ENCODE measurements around the gene PTGR1.

Gene PTGR1

DNA sequence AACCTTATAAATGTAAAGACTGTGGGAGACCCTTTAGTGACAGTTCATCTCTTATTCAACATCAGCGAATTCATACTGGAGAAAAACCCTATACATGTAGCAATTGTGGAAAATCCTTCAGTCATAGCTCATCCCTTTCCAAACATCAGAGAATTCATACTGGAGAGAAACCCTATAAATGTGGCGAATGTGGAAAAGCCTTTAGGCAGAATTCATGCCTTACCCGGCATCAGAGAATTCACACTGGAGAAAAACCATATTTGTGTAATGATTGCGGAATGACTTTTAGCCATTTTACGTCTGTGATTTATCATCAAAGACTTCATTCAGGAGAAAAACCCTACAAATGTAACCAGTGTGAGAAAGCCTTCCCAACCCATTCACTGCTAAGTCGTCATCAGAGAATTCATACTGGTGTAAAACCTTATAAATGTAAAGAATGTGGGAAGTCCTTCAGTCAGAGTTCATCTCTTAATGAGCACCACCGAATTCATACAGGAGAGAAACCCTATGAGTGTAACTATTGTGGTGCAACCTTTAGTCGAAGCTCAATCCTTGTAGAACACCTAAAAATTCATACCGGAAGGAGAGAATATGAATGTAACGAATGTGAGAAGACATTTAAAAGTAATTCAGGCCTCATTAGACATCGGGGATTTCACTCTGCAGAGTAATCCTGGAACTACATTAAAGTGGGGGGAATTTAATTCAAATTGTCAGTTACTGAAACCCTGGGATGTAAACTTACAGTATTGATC, 56.8 kb downstream of the PTGR1 start:
- DNase-seq (ENCODE audit: low read depth in 2 of 3, low spot score in 2 of 3) = no peak

GRCh38 chr9:111533099-111533790, 66.2 kb downstream of the PTGR1 start:
- no peak for DNase-seq (ENCODE audit: low read depth in 2 of 3, low spot score in 2 of 3)

- DNase-seq (ENCODE audit: low read depth in 2 of 3, low spot score in 2 of 3) = no peak
Observed at GRCh38 chr9:111531716-111532115, 67.7 kb downstream of the PTGR1 start.

GRCh38 chr9:111529787-111530186, 69.7 kb downstream of the PTGR1 start:
- no peak for DNase-seq (ENCODE audit: low read depth in 2 of 3, low spot score in 2 of 3)

DNA sequence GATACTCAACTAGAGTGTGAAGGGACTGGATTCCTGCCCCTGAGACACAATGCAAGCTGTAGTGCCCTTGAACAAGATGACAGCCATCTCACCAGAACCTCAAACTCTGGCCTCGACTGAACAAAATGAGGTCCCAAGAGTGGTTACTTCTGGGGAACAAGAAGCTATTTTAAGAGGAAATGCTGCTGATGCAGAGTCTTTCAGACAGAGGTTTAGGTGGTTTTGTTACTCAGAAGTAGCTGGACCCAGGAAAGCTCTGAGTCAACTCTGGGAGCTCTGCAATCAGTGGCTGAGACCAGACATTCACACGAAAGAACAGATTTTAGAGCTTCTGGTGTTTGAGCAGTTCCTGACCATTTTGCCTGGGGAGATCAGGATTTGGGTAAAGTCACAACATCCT, 72.1 kb downstream of the PTGR1 start:
- no peak for DNase-seq (ENCODE audit: low read depth in 2 of 3, low spot score in 2 of 3)

DNA sequence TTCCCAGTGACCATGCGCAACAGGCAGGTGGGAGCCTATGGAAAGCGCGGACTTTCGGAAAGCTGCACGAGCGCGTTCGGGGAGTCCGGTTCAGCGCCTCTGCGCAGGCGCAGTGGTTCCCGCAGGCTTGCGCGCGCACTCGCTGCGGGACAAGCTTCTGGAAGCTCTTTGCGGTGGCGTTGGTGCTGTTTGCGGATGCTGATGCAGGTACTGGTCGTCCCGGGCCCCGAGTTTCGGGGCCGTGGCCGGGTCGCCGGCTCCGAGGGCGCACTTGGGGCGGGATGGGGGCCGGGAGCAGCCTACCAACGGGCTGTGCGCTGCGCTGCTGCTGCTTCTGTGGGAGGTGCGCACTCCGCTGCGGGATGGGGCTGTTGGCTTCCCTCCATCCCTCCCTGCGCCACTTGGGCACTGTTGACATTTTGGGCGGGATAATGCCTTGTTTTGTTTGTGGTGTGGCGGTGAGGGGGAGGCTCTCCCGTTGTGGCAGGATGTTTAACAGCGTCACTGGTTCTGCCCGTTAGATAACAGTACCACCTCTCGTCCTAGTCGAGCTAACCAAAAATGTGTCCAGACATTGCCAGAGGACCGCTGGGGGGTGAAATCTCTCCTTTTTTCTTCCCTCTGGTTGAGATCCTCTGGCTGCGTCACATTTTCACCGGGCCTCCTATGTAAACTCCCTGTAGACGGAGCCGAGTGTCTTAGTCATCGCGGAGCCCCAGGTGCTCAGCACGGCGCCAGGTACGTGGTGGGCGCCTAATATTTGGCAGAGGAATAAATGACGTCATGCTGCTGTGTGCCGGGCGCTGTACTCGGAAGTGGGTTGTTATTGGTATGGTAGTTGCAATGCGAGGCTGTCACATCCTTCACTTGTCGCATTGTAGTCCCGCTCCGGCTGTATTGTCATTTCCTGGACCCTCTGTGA, 74.1 kb downstream of the PTGR1 start, which contains the start of gene ZNF483:
Gene ZNF483 (plus strand): TSS at position 124 of the 922 bp plus-strand sequence. CDS start 2,217 bp downstream, outside the sequence.
- DNase-seq (ENCODE audit: low read depth in 2 of 3, low spot score in 2 of 3) = peak; percentile 31 to 44 (median 37)

- DNase-seq (ENCODE audit: low read depth in 2 of 3, low spot score in 2 of 3) = no peak
Observed at GRCh38 chr9:111524731-111525055, 74.8 kb downstream of the PTGR1 start.

- no peak for DNase-seq (ENCODE audit: low read depth in 2 of 3, low spot score in 2 of 3)
Observed at GRCh38 chr9:111516061-111516465, 83.4 kb downstream of the PTGR1 start.

- DNase-seq (ENCODE audit: low read depth in 2 of 3, low spot score in 2 of 3) = no peak
Observed at GRCh38 chr9:111514967-111515366, 84.5 kb downstream of the PTGR1 start.

All from activated CD8-positive, alpha-beta memory T cell treated with anti-CD3 and anti-CD28 coated beads for 48 hours (primary cell).